ENCODE measurements around the gene KASH5.

GRCh38 chr19:49421039-49421877, 33.2 kb downstream of the KASH5 start:
- no peak for TF ChIP-seq CTCF (conservative IDR thresholded peaks at IDR 0.05; ENCODE audit: low read length)
- no peak for TF ChIP-seq EZH2phosphoT487 (IDR thresholded peaks at IDR 0.05; ENCODE audit: borderline replicate concordance)

All from Loucy (cell line).